HepG2 (cell line): ENCODE measurements around the gene TMEM221. TPM values are rescaled to one million over a fixed set of nuclear protein-coding genes. Genes with fewer than 3 reads are reported as not detected.

Experiments used
- ARNTL ChIP-seq: sonication (generic); formaldehyde crosslinking; IDR thresholded peaks from 2 replicates; pipeline ENCODE4 v1.4.0; 2020; ENCODE audit warnings: mild to moderate bottlenecking, missing genetic modification reagents
- CENPX ChIP-seq: sonication (generic); formaldehyde crosslinking; IDR thresholded peaks from 2 replicates; pipeline ENCODE4 v1.9.0; 2021; ENCODE audit warnings: mild to moderate bottlenecking, missing genetic modification reagents, moderate library complexity
- CHD2 ChIP-seq: IDR thresholded peaks from 2 replicates; pipeline ENCODE4 v1.6.1; 2011; ENCODE audit warnings: low read depth, low read length, improper control_type of control experiment
- CSRNP2 ChIP-seq: sonication (generic); formaldehyde crosslinking; conservative IDR thresholded peaks from 2 replicates; pipeline ENCODE4 v1.8.0; 2022; ENCODE audit warnings: low read depth, missing genetic modification reagents
- DRAP1 ChIP-seq: IDR thresholded peaks from 2 replicates; pipeline ENCODE4 v1.6.1; 2016; ENCODE audit warnings: missing genetic modification reagents, missing compliant biosample characterization
- KAT8 ChIP-seq: IDR thresholded peaks from 2 replicates; pipeline ENCODE4 v1.6.1; 2016; ENCODE audit warnings: missing genetic modification reagents, missing compliant biosample characterization
- MEIS2 ChIP-seq: sonication (generic); formaldehyde crosslinking; IDR thresholded peaks from 2 replicates; pipeline ENCODE4 v1.9.0; 2021; ENCODE audit warnings: mild to moderate bottlenecking, missing genetic modification reagents
- POLR2A ChIP-seq, 2 experiments: IDR thresholded peaks; 2 replicates each; pipeline ENCODE4 v1.6.1; 2011; ENCODE audit warnings: low read depth in 2 of 2, low read length in 2 of 2, mild to moderate bottlenecking in 1 of 2, moderate library complexity in 1 of 2; ENCODE audit not compliant: insufficient read depth in 1 of 2
- SALL2 ChIP-seq: sonication (generic); formaldehyde crosslinking; IDR thresholded peaks from 2 replicates; pipeline ENCODE4 v1.8.1; 2023; ENCODE audit warnings: mild to moderate bottlenecking, missing genetic modification reagents, inconsistent platforms
- SRF ChIP-seq: IDR thresholded peaks from 2 replicates; pipeline ENCODE4 v1.6.1; 2011; ENCODE audit warnings: mild to moderate bottlenecking, low read depth, low read length, moderate library complexity
- YEATS2 ChIP-seq: sonication (generic); formaldehyde crosslinking; IDR thresholded peaks from 2 replicates; pipeline ENCODE4 v1.4.0; 2020; ENCODE audit warnings: missing genetic modification reagents, borderline replicate concordance
- YEATS4 ChIP-seq: sonication (generic); formaldehyde crosslinking; IDR thresholded peaks from 2 replicates; pipeline ENCODE4 v1.4.0; 2020; ENCODE audit warnings: missing genetic modification reagents, borderline replicate concordance
- ZNF281 ChIP-seq: sonication (generic); formaldehyde crosslinking; IDR thresholded peaks from 2 replicates; pipeline ENCODE4 v1.4.0; 2020; ENCODE audit warnings: missing genetic modification reagents, borderline replicate concordance
- ZNF333 ChIP-seq: sonication (generic); formaldehyde crosslinking; IDR thresholded peaks from 2 replicates; pipeline ENCODE4 v1.4.0; 2020; ENCODE audit warnings: mild to moderate bottlenecking, missing genetic modification reagents, borderline replicate concordance
- ZNF597 ChIP-seq: sonication (generic); formaldehyde crosslinking; IDR thresholded peaks from 2 replicates; pipeline ENCODE4 v1.5.0; 2020; ENCODE audit warnings: missing genetic modification reagents
- ZNF687 ChIP-seq: sonication (generic); formaldehyde crosslinking; IDR thresholded peaks from 2 replicates; pipeline ENCODE4 v1.5.1; 2020; ENCODE audit warnings: mild to moderate bottlenecking, missing genetic modification reagents, moderate library complexity
- polyA plus RNA-seq, 8 experiments: library from polyadenylated mRNA; depleted of rRNA in 3 of 8; stranded (reverse) in 7 of 8; unstranded in 1 of 8; fragments of >200 nt; fragmentation: Illumina TruSeq in 4 of 8; extraction: Trizol in 4 of 8; gene quantifications; 2 replicates each; pipeline versions ENCODE4 v1.2.1 to v1.2.3, GENCODE V29; 2011 to 2016; ENCODE audit warnings: low read depth in 4 of 8, missing spikeins in 1 of 8, mixed read lengths in 1 of 8; ENCODE audit not compliant: insufficient read depth in 1 of 8
- total RNA-seq, 5 experiments: library from RNA; depleted of rRNA; stranded (reverse); fragments of >200 nt; fragmentation: Illumina TruSeq; extraction: Trizol; gene quantifications; 2 replicates each; pipeline ENCODE4 v1.2.3, GENCODE V29; 2016; ENCODE audit warnings: low read depth in 1 of 5

TMEM221 gene
- total and polyA plus RNA-seq, 2 of the 13 experiments (the other 11 are each of a cell fraction or from before 2014, with no cell fraction given), result 0.33 to 0.77 TPM

- TF ChIP-seq ZNF597 (CRISPR knock-in tag), result no peak
- peak; percentile 8; the same call in 1 of the 2 replicates for TF ChIP-seq SALL2 (CRISPR knock-in tag)
- TF ChIP-seq ZNF687 (CRISPR knock-in tag), result peak; percentile 67
- no peak for TF ChIP-seq ZNF333 (CRISPR knock-in tag)
- TF ChIP-seq CHD2, result peak; percentile 51; the same call in 1 of the 2 replicates
- TF ChIP-seq DRAP1 (CRISPR knock-in tag), result peak; percentile 38; the same call in 1 of the 2 replicates
- peak; percentile 42 to 61; a peak in 2 of 4 replicates for TF ChIP-seq POLR2A (IDR thresholded peaks at IDR 0.05; ENCODE audit: insufficient read depth in 1 of 2, low read depth in 2 of 2, low read length in 2 of 2)
- no peak for TF ChIP-seq CENPX (CRISPR knock-in tag)
- TF ChIP-seq SRF, result peak; percentile 58; the same call in 1 of the 2 replicates
- TF ChIP-seq ZNF281 (CRISPR knock-in tag), result no peak
- TF ChIP-seq YEATS2 (CRISPR knock-in tag), result no peak
- TF ChIP-seq YEATS4 (CRISPR knock-in tag), result 0 out of 2 replicates have a peak, but pooled peaks have one; percentile 8
- TF ChIP-seq ARNTL (CRISPR knock-in tag), result no peak
- TF ChIP-seq KAT8 (CRISPR knock-in tag), result no peak
- 0 out of 2 replicates have a peak, but pooled peaks have one; percentile 40 for TF ChIP-seq MEIS2 (CRISPR knock-in tag)
- no peak for TF ChIP-seq CSRNP2 (CRISPR knock-in tag)
Observed at GRCh38 chr19:17470068-17470841, 21.8 kb upstream of the TMEM221 start, which contains the start of gene SLC27A1 (continued).
